B cell (primary cell): Measurements from ENCODE around the gene MED27. TPM values are rescaled to one million over a fixed set of nuclear protein-coding genes. Genes with fewer than 3 reads are reported as not detected.

Source experiments
- ATAC-seq: fragments of 200-7000 bp; cut with Tn5 transposase; one replicate; pipeline ENCODE4 v1.10.0; 2021; ENCODE audit warnings: low read depth, mild to moderate bottlenecking, moderate number of reproducible peaks, moderate library complexity
- CTCF ChIA-PET: fragments of 350-600 bp; sonication (Branson Sonifier 250); formaldehyde crosslinking; loops from one replicate; lab custom pipeline; 2021; ENCODE audit warnings: antibody characterized with exemption, inconsistent platforms; lab: Charles Lee
- POLR2A ChIA-PET: fragments of 350-600 bp; sonication (Branson Sonifier 250); formaldehyde crosslinking; loops from one replicate; lab custom pipeline; 2021; ENCODE audit warnings: antibody characterized with exemption; lab: Charles Lee
- DNase-seq: peaks from one replicate; pipeline ENCODE4 v3.0.0; 2013
- H2AFZ ChIP-seq: 2 replicates; pipeline ENCODE4 v1.6.1; 2012; ENCODE audit warnings: mild to moderate bottlenecking, low read depth, low read length; ENCODE audit not compliant: insufficient read depth, poor library complexity, severe bottlenecking
- H3K27ac ChIP-seq, 2 donors: 1 replicate in 1 of 2; 2 replicates in 1 of 2; pipeline ENCODE4 v1.5.1; 2012 to 2013; ENCODE audit warnings: low read length in 2 of 2, mild to moderate bottlenecking in 2 of 2, moderate library complexity in 1 of 2
- H3K27me3 ChIP-seq, 4 experiments: fragments of 200-600 bp in 1 of 4; sonication (generic) in 1 of 4; replicated peaks in 1 of 4; 1 replicate in 2 of 4; 2 replicates in 2 of 4; pipeline versions ENCODE4 v1.6.1 to v1.7.0; 2013 to 2016; ENCODE audit warnings: low read length in 3 of 4, mild to moderate bottlenecking in 2 of 4, mixed read lengths in 1 of 4, moderate library complexity in 1 of 4; ENCODE audit not compliant: insufficient read depth in 4 of 4, control insufficient read depth in 3 of 4; ENCODE audit errors: control extremely low read depth in 1 of 4
- H3K36me3 ChIP-seq, 2 experiments: replicated peaks in 1 of 2; 1 replicate in 1 of 2; 2 replicates in 1 of 2; pipeline versions ENCODE4 v1.6.1 to v1.7.1; 2013; ENCODE audit warnings: low read length in 1 of 2; ENCODE audit not compliant: insufficient read depth in 2 of 2, control insufficient read depth in 1 of 2; ENCODE audit errors: control extremely low read depth in 1 of 2, extremely low read depth in 1 of 2
- H3K4me1 ChIP-seq, 2 donors: fragments of 200-600 bp in 1 of 2; sonication (generic) in 1 of 2; 1 replicate in 1 of 2; 2 replicates in 1 of 2; pipeline versions ENCODE4 v1.5.1 to v1.6.1; 2013 to 2017; ENCODE audit warnings: low read length in 2 of 2; ENCODE audit not compliant: control insufficient read depth in 2 of 2, insufficient read depth in 2 of 2
- H3K4me2 ChIP-seq: replicated peaks from 2 replicates; pipeline ENCODE3; 2012; ENCODE audit warnings: mild to moderate bottlenecking, low read depth, low read length; ENCODE audit not compliant: poor library complexity, severe bottlenecking
- H3K4me3 ChIP-seq, 5 experiments: fragments of 200-600 bp in 1 of 5; sonication (generic) in 1 of 5; 1 replicate in 3 of 5; 2 replicates in 2 of 5; pipeline versions ENCODE4 v1.5.1 to v1.7.0; 2011 to 2016; ENCODE audit warnings: low read length in 4 of 5, mild to moderate bottlenecking in 4 of 5, low read depth in 2 of 5, control low read depth in 1 of 5, moderate library complexity in 1 of 5; ENCODE audit not compliant: insufficient read depth in 1 of 5; ENCODE audit errors: control extremely low read depth in 1 of 5, extremely low read depth in 1 of 5
- H3K79me2 ChIP-seq: fragments of 200-600 bp; sonication (generic); one replicate; pipeline ENCODE4 v1.6.0; 2016; ENCODE audit warnings: low read length; ENCODE audit not compliant: control insufficient read depth, insufficient read depth
- H3K9ac ChIP-seq: fragments of 200-600 bp; sonication (generic); 2 replicates; pipeline ENCODE4 v1.6.1; 2017; ENCODE audit warnings: mild to moderate bottlenecking, low read length, moderate library complexity
- H3K9me3 ChIP-seq, 3 donors: one replicate each; pipeline versions ENCODE4 v1.6.1 to v1.7.1; 2013; ENCODE audit warnings: low read length in 2 of 3; ENCODE audit not compliant: control insufficient read depth in 2 of 3, insufficient read depth in 1 of 3; ENCODE audit errors: control extremely low read depth in 1 of 3
- H4K20me1 ChIP-seq: 2 replicates; pipeline ENCODE4 v1.6.0; 2012; ENCODE audit warnings: mild to moderate bottlenecking, low read length; ENCODE audit not compliant: insufficient read depth, control insufficient read depth, poor library complexity, severe bottlenecking
- H3K27ac Mint-ChIP-seq: one replicate; pipeline ENCODE4 v1.8.0; 2021; ENCODE audit warnings: mixed read lengths
- H3K27me3 Mint-ChIP-seq: one replicate; pipeline ENCODE4 v1.8.0; 2021; ENCODE audit warnings: mixed read lengths
- H3K4me1 Mint-ChIP-seq: one replicate; pipeline ENCODE4 v1.8.0; 2021; ENCODE audit warnings: mixed read lengths
- H3K4me3 Mint-ChIP-seq: one replicate; pipeline ENCODE4 v1.8.0; 2021; ENCODE audit warnings: mixed read lengths
- H3K9me3 Mint-ChIP-seq: one replicate; pipeline ENCODE4 v1.8.0; 2022; ENCODE audit warnings: mixed read lengths; ENCODE audit not compliant: insufficient read depth
- CTCF ChIP-seq: fragments of 200-600 bp; IDR thresholded peaks from one replicate; pipeline ENCODE4 v1.8.0; 2022; ENCODE audit warnings: antibody characterized with exemption, mild to moderate bottlenecking
- EZH2 ChIP-seq: IDR thresholded peaks from 2 replicates; pipeline ENCODE4 v1.6.1; 2012; ENCODE audit warnings: borderline replicate concordance, low read depth, mild to moderate bottlenecking, moderate library complexity, low read length; ENCODE audit not compliant: insufficient read depth, poor library complexity, severe bottlenecking
- WGBS: methylation state at CpG from one replicate; pipeline ENCODE4 v1.1.5; 2013; ENCODE audit warnings: missing lambda C conversion rate; ENCODE audit not compliant: insufficient coverage; 5-methylcytosine and 5-hydroxymethylcytosine counted together
- intact Hi-C: fragments of 100-400 bp; cut with micrococcal nuclease; formaldehyde crosslinking; loops from one replicate; pipeline ENCODE4 v1.10.0; 2022
- polyA plus RNA-seq: library from polyadenylated mRNA; depleted of rRNA; stranded (reverse); fragments of >200 nt; gene quantifications from 2 replicates; pipeline ENCODE4 v1.2.3, GENCODE V29; 2012
- total RNA-seq, 2 donors: library from RNA; stranded (reverse); fragments of 120-200 nt in 1 of 2; gene quantifications; 1 replicate in 1 of 2; 2 replicates in 1 of 2; pipeline versions ENCODE4 v1.2.3 to v1.2.4, GENCODE V29; 2013 to 2022

Gene MED27
- total and polyA plus RNA-seq, 2 donors (not counting 1 experiment from before 2014, with no cell fraction given): 17.4 to 17.7 TPM

GRCh38 chr9:131892162-131892707 lies 187.4 kb downstream of the MED27 start:
- CTCF ChIA-PET: no interaction called here
- Histone ChIP-seq H4K20me1 (no peaks in the 10 kb centered on the region), H3K36me3 (peaks cover 0 to 23% of the 10 kb centered on the region in 2 experiments), H3K4me2 (no peak overlapping the region), H3K27ac (no peak overlapping the region), H3K4me1 (no peaks in the 10 kb centered on the region), H3K9me3 (no peaks in the 10 kb centered on the region), H3K27me3 (no peaks in the 10 kb centered on the region), H3K9ac (no peak overlapping the region), H2AFZ (no peak overlapping the region), H3K4me3 (no peak overlapping the region), H3K79me2 (no peaks in the 10 kb centered on the region)
- no peak for TF ChIP-seq EZH2
- TF ChIP-seq CTCF: no peak
- DNase-seq (no peak), ATAC-seq (no peak)
- no peak overlapping the region for H3K4me3 Mint-ChIP-seq
- no peaks in the 10 kb centered on the region for H3K27me3 Mint-ChIP-seq
- 93% methylated on average over 1 of the region's 5 CpGs for WGBS
- no peaks in the 10 kb centered on the region for H3K4me1 Mint-ChIP-seq
- intact Hi-C loops: no loop called here
- no peak overlapping the region for H3K27ac Mint-ChIP-seq
- POLR2A ChIA-PET: no interaction called here
- no peaks in the 10 kb centered on the region for H3K9me3 Mint-ChIP-seq

GRCh38 chr9:131891598-131891997 lies 188.1 kb downstream of the MED27 start:
- TF ChIP-seq EZH2: no peak
- TF ChIP-seq CTCF: no peak
- ChIA-PET POLR2A (no interaction called here), CTCF (no interaction called here)
- DNase-seq (no peak), ATAC-seq (no peak)
- no peak overlapping the region for H3K4me3 ChIP-seq
- H3K79me2 ChIP-seq: no peaks in the 10 kb centered on the region
- H3K27me3 ChIP-seq: no peaks in the 10 kb centered on the region
- Mint-ChIP-seq H3K27me3 (no peaks in the 10 kb centered on the region), H3K4me3 (no peak overlapping the region), H3K9me3 (no peaks in the 10 kb centered on the region), H3K4me1 (no peaks in the 10 kb centered on the region), H3K27ac (no peak overlapping the region)
- WGBS: 99% methylated on average over 6 of the region's 8 CpGs
- H3K9me3 ChIP-seq: no peaks in the 10 kb centered on the region
- H2AFZ ChIP-seq: no peak overlapping the region
- H3K4me1 ChIP-seq: no peaks in the 10 kb centered on the region
- intact Hi-C loops: no loop called here
- no peak overlapping the region for H3K9ac ChIP-seq
- no peak overlapping the region for H3K4me2 ChIP-seq
- H4K20me1 ChIP-seq: no peaks in the 10 kb centered on the region
- no peak overlapping the region for H3K27ac ChIP-seq
- peaks cover 0 to 23% of the 10 kb centered on the region in 2 experiments for H3K36me3 ChIP-seq
